Uterus (tissue), 4 donors: ENCODE results near the gene SLC44A1. TPM values are rescaled to one million over a fixed set of nuclear protein-coding genes. Genes with fewer than 3 reads are reported as not detected.
"Not testable (repeated sequence)": the region's sequence is repeated elsewhere in the genome, so short reads cannot be mapped to it uniquely, and the experiment has no call there.

ENCODE experiments used
- DNase-seq, 2 donors: peaks; one replicate each; pipeline ENCODE4 v3.0.0-alpha.2; 2019 to 2020
- H3K27ac ChIP-seq, 2 donors: fragments of 200-600 bp; sonication (generic); 1 replicate in 1 of 2; 2 replicates in 1 of 2; pipeline ENCODE4 v1.5.1; 2016 to 2018
- H3K27me3 ChIP-seq, 2 donors: fragments of 200-600 bp; sonication (generic); one replicate each; pipeline ENCODE4 v1.5.1; 2018 to 2019; ENCODE audit warnings: control low read depth in 1 of 2
- H3K36me3 ChIP-seq, 2 donors: fragments of 200-600 bp; sonication (generic); one replicate each; pipeline ENCODE4 v1.5.1; 2019; ENCODE audit warnings: control low read depth in 1 of 2
- H3K4me1 ChIP-seq, 2 donors: fragments of 200-600 bp; sonication (generic); one replicate each; pipeline ENCODE4 v1.5.1; 2018 to 2019; ENCODE audit warnings: control low read depth in 1 of 2
- H3K4me3 ChIP-seq, 2 donors: fragments of 200-600 bp; sonication (generic); 1 replicate in 1 of 2; 2 replicates in 1 of 2; pipeline ENCODE4 v1.5.1; 2018 to 2019; ENCODE audit warnings: mild to moderate bottlenecking in 1 of 2
- H3K9me3 ChIP-seq, 2 donors: fragments of 200-600 bp; sonication (generic); one replicate each; pipeline ENCODE4 v1.5.1; 2019; ENCODE audit warnings: control low read depth in 1 of 2
- CTCF ChIP-seq, 4 experiments: fragments of 200-600 bp in 2 of 4; fragments of 450-650 bp in 2 of 4; sonication (generic) in 2 of 4; IDR thresholded peaks; one replicate each; pipeline ENCODE4 v1.5.1; 2016 to 2019; ENCODE audit warnings: antibody characterized with exemption in 4 of 4, mild to moderate bottlenecking in 2 of 4, moderate library complexity in 1 of 4
- POLR2A ChIP-seq, 2 donors: fragments of 450-650 bp; IDR thresholded peaks; one replicate each; pipeline ENCODE4 v1.6.1; 2016; ENCODE audit warnings: antibody characterized with exemption in 2 of 2, mild to moderate bottlenecking in 1 of 2, moderate library complexity in 1 of 2
- intact Hi-C: fragments of 100-400 bp; cut with DNase I; formaldehyde crosslinking; loops from one replicate; pipeline ENCODE4 v1.15.1; 2023; ENCODE audit warnings: low total_unique reads
- total RNA-seq, 4 donors: library from RNA; depleted of rRNA in 3 of 4; stranded (reverse); fragments of >200 nt in 3 of 4; gene quantifications; one replicate each; pipeline versions ENCODE4 v1.1.0 to v1.2.4, GENCODE V29; 2014 to 2023
- donor health status: DM: yes; HTN: yes; CAD: no.

Gene SLC44A1
- total RNA-seq, 4 donors from 2014 or later, result 58.2 to 75.0 (median 63.0) TPM

- TF ChIP-seq CTCF (IDR thresholded peaks at IDR 0.05) (no peak), POLR2A (IDR thresholded peaks at IDR 0.05) (no peak)
- no peak overlapping the region for H3K4me3 ChIP-seq
- DNase-seq, result no peak
Measured at GRCh38 chr9:105264380-105264779, 19.9 kb downstream of the SLC44A1 start.

GRCh38 chr9:105268254-105268653, 23.8 kb downstream of the SLC44A1 start:
- DNase-seq, H3K27me3 ChIP-seq, H3K4me3 ChIP-seq, H3K9me3 ChIP-seq, H3K36me3 ChIP-seq, intact Hi-C loops, H3K27ac ChIP-seq, H3K4me1 ChIP-seq: not testable (repeated sequence)

More at GRCh38 chr9:105264380-105264779, 19.9 kb downstream of the SLC44A1 start:
- Histone ChIP-seq H3K27ac (no peak overlapping the region), H3K36me3 (no peaks in the 10 kb centered on the region), H3K27me3 (no peaks in the 10 kb centered on the region), H3K4me1 (no peaks in the 10 kb centered on the region), H3K9me3 (no peaks in the 10 kb centered on the region)
- intact Hi-C loops, result no loop called here

- H3K9me3 ChIP-seq, result no peaks in the 10 kb centered on the region
- TF ChIP-seq CTCF (IDR thresholded peaks at IDR 0.05) (no peak), POLR2A (IDR thresholded peaks at IDR 0.05) (no peak)
- intact Hi-C loops, result no loop called here
Measured at GRCh38 chr9:105269593-105269992, 25.1 kb downstream of the SLC44A1 start.

GRCh38 chr9:105270711-105271110, 26.3 kb downstream of the SLC44A1 start:
- H3K9me3 ChIP-seq, result no peaks in the 10 kb centered on the region
- no peak overlapping the region for H3K27ac ChIP-seq
- H3K4me3 ChIP-seq, result no peak overlapping the region
- TF ChIP-seq POLR2A (IDR thresholded peaks at IDR 0.05) (no peak), CTCF (IDR thresholded peaks at IDR 0.05) (no peak)
- intact Hi-C loops, result no loop called here
- H3K4me1 ChIP-seq, result peaks cover 0 to 3% of the 10 kb centered on the region in 2 donors
- H3K36me3 ChIP-seq, result no peaks in the 10 kb centered on the region
- H3K27me3 ChIP-seq, result no peaks in the 10 kb centered on the region
- DNase-seq, result no peak

More at GRCh38 chr9:105269593-105269992, 25.1 kb downstream of the SLC44A1 start:
- Histone ChIP-seq H3K27me3 (no peaks in the 10 kb centered on the region), H3K4me1 (peaks cover 0 to 3% of the 10 kb centered on the region in 2 donors), H3K27ac (no peak overlapping the region), H3K4me3 (no peak overlapping the region), H3K36me3 (no peaks in the 10 kb centered on the region)
- DNase-seq, result no peak

GRCh38 chr9:105273731-105274130, 29.3 kb downstream of the SLC44A1 start:
- intact Hi-C loops, result no loop called here
- Histone ChIP-seq H3K27me3 (no peaks in the 10 kb centered on the region), H3K4me1 (peaks cover 0 to 3% of the 10 kb centered on the region in 2 donors), H3K36me3 (no peaks in the 10 kb centered on the region), H3K27ac (no peak overlapping the region), H3K9me3 (no peaks in the 10 kb centered on the region), H3K4me3 (no peak overlapping the region)
- no peak for DNase-seq
- no peak for TF ChIP-seq CTCF (IDR thresholded peaks at IDR 0.05)

- intact Hi-C loops, result no loop called here
- H3K27me3 ChIP-seq, result no peaks in the 10 kb centered on the region
- H3K27ac ChIP-seq, result no peak overlapping the region
- H3K4me1 ChIP-seq, result peaks cover 0 to 3% of the 10 kb centered on the region in 2 donors
- H3K36me3 ChIP-seq, result no peaks in the 10 kb centered on the region
- H3K4me3 ChIP-seq, result no peak overlapping the region
- DNase-seq, result no peak
- no peaks in the 10 kb centered on the region for H3K9me3 ChIP-seq
- TF ChIP-seq CTCF (IDR thresholded peaks at IDR 0.05), result no peak
- no peak for TF ChIP-seq POLR2A (IDR thresholded peaks at IDR 0.05)
Measured at GRCh38 chr9:105275111-105275510, 30.7 kb downstream of the SLC44A1 start.
